ENCODE measurements around the gene SEPTIN6. TPM values are rescaled to one million over a fixed set of nuclear protein-coding genes. Genes with fewer than 3 reads are reported as not detected.
A peak's percentile ranks its signal among the peaks of the same experiment; 100 is the strongest.

The SEPTIN6 gene
- total RNA-seq, 1 experiment from 2014 or later, result 23.7 TPM

GRCh38 chrX:119655125-119655524 is 37.8 kb downstream of the SEPTIN6 start:
- DNase-seq (ENCODE audit: low read depth), result peak; percentile 55

GRCh38 chrX:119654112-119654531 is 38.8 kb downstream of the SEPTIN6 start:
- DNase-seq (ENCODE audit: low read depth), result no peak

GRCh38 chrX:119648421-119648775 is 44.6 kb downstream of the SEPTIN6 start:
- DNase-seq (ENCODE audit: low read depth), result no peak

GRCh38 chrX:119647552-119648420 is 45.2 kb downstream of the SEPTIN6 start:
- no peak for DNase-seq (ENCODE audit: low read depth)

- no peak for DNase-seq (ENCODE audit: low read depth)
These were observed 45.9 kb downstream of the SEPTIN6 start for GRCh38 chrX:119647089-119647488.

- DNase-seq (ENCODE audit: low read depth), result no peak
These were observed 46.5 kb downstream of the SEPTIN6 start for GRCh38 chrX:119646515-119646914.

GRCh38 chrX:119643696-119644095 is 49.3 kb downstream of the SEPTIN6 start:
- no peak for DNase-seq (ENCODE audit: low read depth)

Other genes with a start within 250 kb of the SEPTIN6 start
- 901 and 956 TPM in 2 replicates for gene SLC25A5, start 224.7 kb downstream of the SEPTIN6 start, total RNA-seq (2014; rRNA removed; shearing (Covaris generic))
- 66.6 and 87.6 TPM in 2 replicates for gene STEEP1, start 127.8 kb downstream of the SEPTIN6 start, total RNA-seq (2014; rRNA removed; shearing (Covaris generic))
- 110 and 132 TPM in 2 replicates for gene UBE2A, start 118.6 kb downstream of the SEPTIN6 start, total RNA-seq (2014; rRNA removed; shearing (Covaris generic))
- gene NKRF, start 86.7 kb downstream of the SEPTIN6 start, total RNA-seq (2014; rRNA removed; shearing (Covaris generic)), result 9.0 and 15.7 TPM in 2 replicates
- 1.8 and 3.0 TPM in 2 replicates for gene SOWAHD, start 65.4 kb upstream of the SEPTIN6 start, total RNA-seq (2014; rRNA removed; shearing (Covaris generic))
- gene RPL39, start 98.5 kb upstream of the SEPTIN6 start, total RNA-seq (2014; rRNA removed; shearing (Covaris generic)), result 4,086 and 14,063 TPM in 2 replicates
- gene UPF3B, start 159.8 kb upstream of the SEPTIN6 start, total RNA-seq (2014; rRNA removed; shearing (Covaris generic)), result 11.9 and 12.9 TPM in 2 replicates
- 37.8 and 37.9 TPM in 2 replicates for gene RNF113A, start 178.6 kb upstream of the SEPTIN6 start, total RNA-seq (2014; rRNA removed; shearing (Covaris generic))
- 158 and 169 TPM in 2 replicates for gene NDUFA1, start 178.7 kb upstream of the SEPTIN6 start, total RNA-seq (2014; rRNA removed; shearing (Covaris generic))
- not detected in 2 replicates for gene AKAP14, start 202.7 kb upstream of the SEPTIN6 start, total RNA-seq (2014; rRNA removed; shearing (Covaris generic))

Data from M059J (cell line).